ENCODE data around the gene EPHB1. TPM values are rescaled to one million over a fixed set of nuclear protein-coding genes. Genes with fewer than 3 reads are reported as not detected.

Gene EPHB1
- polyA plus RNA-seq, 3 donors: 0.06 to 0.55 TPM; not detected in 1

DNA sequence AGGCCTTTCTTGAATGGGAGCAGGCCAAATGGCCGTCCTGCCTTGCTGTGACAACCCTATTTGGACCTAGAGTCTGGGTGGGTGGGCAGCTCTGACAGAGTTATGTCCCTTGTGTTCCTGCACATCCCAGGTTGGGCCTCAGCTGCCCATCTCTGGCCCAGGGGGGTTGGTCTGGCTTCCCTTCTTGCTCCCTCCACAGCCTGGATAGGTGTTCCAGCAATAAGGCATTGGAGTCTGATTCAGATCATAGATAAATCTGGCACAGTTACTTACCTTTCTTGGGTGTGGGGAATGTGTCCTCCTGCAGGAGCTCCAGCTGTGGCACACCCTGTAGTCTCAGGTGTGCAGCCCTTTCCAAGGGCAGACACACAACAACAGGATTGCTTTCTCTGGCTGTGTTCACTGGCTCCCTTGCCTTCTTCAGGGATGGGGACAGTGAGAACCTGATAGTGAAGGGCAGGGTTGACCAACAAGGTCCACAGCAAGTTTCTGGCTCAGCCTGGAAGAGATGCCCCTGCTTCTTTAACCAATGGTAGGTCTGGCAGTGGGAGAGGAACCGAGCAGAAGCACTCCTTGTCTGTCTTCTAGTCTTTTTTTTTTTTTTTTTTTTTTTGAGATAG, 177.9 kb downstream of the EPHB1 start:
- H4K20me1 ChIP-seq (ENCODE audit: insufficient read depth, low read length): no peaks in the 10 kb centered on the region
- H3K9me3 Mint-ChIP-seq: peaks cover 0 to 3% (median 0%) of the 10 kb centered on the region in 7 donors
- H3K27me3 ChIP-seq (ENCODE audit: control insufficient read depth in 2 of 2, insufficient read depth in 2 of 2, low read length in 2 of 2): no peaks in the 10 kb centered on the region
- no peak overlapping the region for H3K27ac ChIP-seq (ENCODE audit: low read depth in 1 of 2, low read length in 2 of 2)
- H3K27ac Mint-ChIP-seq: no peak overlapping the region
- 67% methylated on average over 1 of the region's 2 CpGs for WGBS (ENCODE audit: insufficient coverage)
- H3K79me2 ChIP-seq (ENCODE audit: insufficient read depth, low read length): no peaks in the 10 kb centered on the region
- H3K4me2 ChIP-seq (replicated peaks; ENCODE audit: extremely low read depth, low read length, poor library complexity, severe bottlenecking): no peak overlapping the region
- H3K9me3 ChIP-seq (replicated peaks in 1 of 2; ENCODE audit: control insufficient read depth in 1 of 2, insufficient read depth in 1 of 2, low read length in 2 of 2): no peaks in the 10 kb centered on the region
- H3K9ac ChIP-seq (ENCODE audit: insufficient read depth, low read length, poor library complexity, severe bottlenecking): no peak overlapping the region
- TF ChIP-seq CTCF (IDR thresholded peaks at IDR 0.05): no peak
- no peaks in the 10 kb centered on the region for H3K36me3 ChIP-seq (replicated peaks in 1 of 2; ENCODE audit: control insufficient read depth in 1 of 2, insufficient read depth in 2 of 2, low read length in 2 of 2)
- no peaks in the 10 kb centered on the region for H3K4me1 ChIP-seq (ENCODE audit: control insufficient read depth in 1 of 2, insufficient read depth in 2 of 2, low read length in 2 of 2)
- intact Hi-C loops (cut with micrococcal nuclease): no loop called here
- peaks cover 2 to 7% (median 5%) of the 10 kb centered on the region in 3 donors for H3K27me3 Mint-ChIP-seq (ENCODE audit: low read depth in 3 of 3)
- H3K4me3 Mint-ChIP-seq: no peak overlapping the region
- no peak for DNase-seq
- no peaks in the 10 kb centered on the region for H3K36me3 Mint-ChIP-seq
- no peak overlapping the region for H3K4me3 ChIP-seq (replicated peaks in 1 of 3; ENCODE audit: low read depth in 2 of 3, low read length in 3 of 3)
- H3K4me1 Mint-ChIP-seq: no peaks in the 10 kb centered on the region
- H2AFZ ChIP-seq (ENCODE audit: insufficient read depth, low read depth, low read length, poor library complexity, severe bottlenecking): no peak overlapping the region

GRCh38 chr3:134974624-134975023, 179.6 kb downstream of the EPHB1 start:
- Histone ChIP-seq H3K4me1 (ENCODE audit: control insufficient read depth in 1 of 2, insufficient read depth in 2 of 2, low read length in 2 of 2) (no peaks in the 10 kb centered on the region), H3K36me3 (replicated peaks in 1 of 2; ENCODE audit: control insufficient read depth in 1 of 2, insufficient read depth in 2 of 2, low read length in 2 of 2) (no peaks in the 10 kb centered on the region), H3K27ac (ENCODE audit: low read depth in 1 of 2, low read length in 2 of 2) (no peak overlapping the region), H4K20me1 (ENCODE audit: insufficient read depth, low read length) (no peaks in the 10 kb centered on the region), H3K4me3 (replicated peaks in 1 of 3; ENCODE audit: low read depth in 2 of 3, low read length in 3 of 3) (no peak overlapping the region), H3K27me3 (ENCODE audit: control insufficient read depth in 2 of 2, insufficient read depth in 2 of 2, low read length in 2 of 2) (no peaks in the 10 kb centered on the region), H3K9ac (ENCODE audit: insufficient read depth, low read length, poor library complexity, severe bottlenecking) (no peak overlapping the region), H2AFZ (ENCODE audit: insufficient read depth, low read depth, low read length, poor library complexity, severe bottlenecking) (no peak overlapping the region), H3K4me2 (replicated peaks; ENCODE audit: extremely low read depth, low read length, poor library complexity, severe bottlenecking) (no peak overlapping the region), H3K9me3 (replicated peaks in 1 of 2; ENCODE audit: control insufficient read depth in 1 of 2, insufficient read depth in 1 of 2, low read length in 2 of 2) (no peaks in the 10 kb centered on the region), H3K79me2 (ENCODE audit: insufficient read depth, low read length) (no peaks in the 10 kb centered on the region)
- intact Hi-C loops (cut with micrococcal nuclease): no loop called here
- Mint-ChIP-seq H3K36me3 (no peaks in the 10 kb centered on the region), H3K9me3 (peaks cover 0 to 3% (median 0%) of the 10 kb centered on the region in 7 donors), H3K27me3 (ENCODE audit: low read depth in 3 of 3) (peaks cover 2 to 7% (median 3%) of the 10 kb centered on the region in 3 donors), H3K4me1 (no peaks in the 10 kb centered on the region), H3K27ac (no peak overlapping the region), H3K4me3 (no peak overlapping the region)
- TF ChIP-seq CTCF (IDR thresholded peaks at IDR 0.05): no peak
- 28% methylated on average over 3 of the region's 3 CpGs for WGBS (ENCODE audit: insufficient coverage)
- DNase-seq: no peak
